KOPT-K1 (cell line): ENCODE results near the gene QRSL1.
"Not testable (repeated sequence)": the region's sequence is repeated elsewhere in the genome, so short reads cannot be mapped to it uniquely, and the experiment has no call there.

Source experiments
- H3K27ac ChIP-seq: fragments of 200-600 bp; sonication (generic); 2 replicates; pipeline ENCODE4 v1.5.1; 2016; ENCODE audit warnings: antibody characterized with exemption, mild to moderate bottlenecking, low read depth, low read length; ENCODE audit not compliant: poor library complexity, severe bottlenecking
- H3K36me3 ChIP-seq: fragments of 200-600 bp; sonication (generic); 2 replicates; pipeline ENCODE4 v1.5.1; 2017; ENCODE audit warnings: antibody characterized with exemption, mild to moderate bottlenecking, low read length, moderate library complexity; ENCODE audit not compliant: insufficient read depth
- H3K9me3 ChIP-seq: fragments of 200-600 bp; sonication (generic); 2 replicates; pipeline ENCODE4 v1.5.1; 2017; ENCODE audit warnings: antibody characterized with exemption, low read length, mild to moderate bottlenecking; ENCODE audit not compliant: insufficient read depth, poor library complexity, severe bottlenecking

The QRSL1 gene, protein sequence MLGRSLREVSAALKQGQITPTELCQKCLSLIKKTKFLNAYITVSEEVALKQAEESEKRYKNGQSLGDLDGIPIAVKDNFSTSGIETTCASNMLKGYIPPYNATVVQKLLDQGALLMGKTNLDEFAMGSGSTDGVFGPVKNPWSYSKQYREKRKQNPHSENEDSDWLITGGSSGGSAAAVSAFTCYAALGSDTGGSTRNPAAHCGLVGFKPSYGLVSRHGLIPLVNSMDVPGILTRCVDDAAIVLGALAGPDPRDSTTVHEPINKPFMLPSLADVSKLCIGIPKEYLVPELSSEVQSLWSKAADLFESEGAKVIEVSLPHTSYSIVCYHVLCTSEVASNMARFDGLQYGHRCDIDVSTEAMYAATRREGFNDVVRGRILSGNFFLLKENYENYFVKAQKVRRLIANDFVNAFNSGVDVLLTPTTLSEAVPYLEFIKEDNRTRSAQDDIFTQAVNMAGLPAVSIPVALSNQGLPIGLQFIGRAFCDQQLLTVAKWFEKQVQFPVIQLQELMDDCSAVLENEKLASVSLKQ

DNA sequence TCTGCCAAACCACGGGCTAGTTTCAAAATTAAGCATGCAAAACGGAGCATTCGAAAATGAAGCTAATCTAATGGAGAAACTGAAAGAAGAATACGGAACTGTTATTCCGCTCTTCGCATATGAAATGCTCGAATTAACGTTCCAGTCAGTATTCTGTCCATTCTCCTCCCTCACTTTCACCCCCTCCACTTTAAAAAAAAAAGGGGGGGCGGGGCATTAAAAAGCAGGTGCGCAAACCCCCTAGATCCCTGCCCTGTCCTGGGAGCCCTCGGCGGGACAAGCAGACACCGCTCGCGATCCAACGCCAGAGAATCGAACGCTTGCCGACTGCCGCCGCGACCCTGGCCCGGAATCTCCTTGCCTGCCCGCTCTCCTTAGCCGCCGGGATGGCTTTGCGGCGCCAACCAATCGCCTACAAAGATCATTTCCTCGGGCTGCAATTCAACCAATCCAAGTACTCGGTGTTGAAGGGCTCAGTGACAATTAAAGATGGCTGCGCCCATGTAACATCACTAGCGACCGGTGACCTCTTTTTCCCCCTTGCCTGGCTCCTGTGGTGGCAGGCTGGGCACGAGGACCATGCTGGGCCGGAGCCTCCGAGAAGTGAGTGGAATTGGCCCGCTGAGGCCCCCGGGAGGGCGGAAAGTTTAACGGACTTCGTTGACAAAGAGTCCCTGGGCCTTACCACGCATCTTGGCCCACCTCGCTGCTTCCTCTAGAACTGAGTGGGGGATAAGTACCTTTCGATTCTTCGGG, at the start of gene QRSL1, which contains the start of gene RTN4IP1:
Gene QRSL1 (plus strand): TSS at position 476 of the 756 bp plus-strand sequence. CDS start 104 bp downstream, at position 580.
Gene RTN4IP1 (minus strand): TSS at position 396 of the 756 bp plus-strand sequence. CDS start 477 bp downstream, outside the sequence.
- no peaks in the 10 kb centered on the region for H3K9me3 ChIP-seq
- H3K27ac ChIP-seq, result peak within 1 kb of the TSS; percentile 75
- H3K36me3 ChIP-seq, result no peaks in the 10 kb centered on the region

DNA sequence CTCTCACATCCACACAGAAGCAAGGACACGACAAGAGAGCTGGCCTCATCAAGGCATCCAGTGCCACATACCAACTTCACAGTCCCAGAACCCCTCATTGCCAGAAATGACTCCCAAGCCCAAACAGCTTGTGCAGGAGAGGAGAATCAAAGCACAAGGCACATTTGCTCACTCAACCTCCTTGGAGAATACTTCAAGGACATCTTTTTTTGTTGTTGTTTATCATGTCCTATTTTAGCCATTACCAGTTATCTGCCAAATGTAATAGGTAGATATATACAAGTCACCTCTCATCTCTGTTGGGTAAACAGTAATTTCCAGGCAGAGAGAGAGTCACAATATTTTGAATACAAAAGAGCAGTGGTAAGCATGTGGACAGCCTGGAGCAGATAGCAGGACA, 47.9 kb upstream of the QRSL1 start:
- Histone ChIP-seq H3K27ac (no peak overlapping the region), H3K36me3 (peaks cover 8% of the 10 kb centered on the region), H3K9me3 (no peaks in the 10 kb centered on the region)

DNA sequence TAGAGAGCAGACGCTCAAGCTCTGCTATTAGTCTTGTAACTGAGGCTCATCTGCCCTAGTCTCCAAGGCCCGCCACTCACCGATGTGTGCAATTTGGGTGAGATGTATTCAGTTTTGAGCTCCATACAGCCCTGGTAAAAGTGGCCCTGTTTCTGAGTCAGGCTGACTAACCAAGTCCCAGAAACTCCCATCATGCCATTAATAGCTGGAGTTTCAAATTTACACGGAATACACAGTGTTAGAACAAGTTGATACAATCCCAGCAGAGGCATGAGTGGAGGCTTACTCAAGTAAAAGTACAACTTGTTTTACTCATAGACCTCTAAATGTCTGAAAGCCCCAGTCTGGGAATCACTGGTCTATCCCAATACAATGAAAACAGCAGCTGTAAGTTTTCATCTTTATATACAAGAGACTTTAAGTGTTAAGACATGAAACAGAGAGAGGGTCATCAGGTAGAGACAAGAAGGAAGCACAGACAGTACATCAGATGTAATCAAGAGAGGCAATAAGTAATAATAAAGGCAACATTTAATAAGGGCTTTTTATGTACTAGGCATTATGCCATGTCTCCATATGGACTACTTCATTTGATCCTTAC, 42.5 kb upstream of the QRSL1 start:
- Histone ChIP-seq H3K27ac (no peak overlapping the region), H3K9me3 (no peaks in the 10 kb centered on the region), H3K36me3 (peaks cover 17% of the 10 kb centered on the region)

DNA sequence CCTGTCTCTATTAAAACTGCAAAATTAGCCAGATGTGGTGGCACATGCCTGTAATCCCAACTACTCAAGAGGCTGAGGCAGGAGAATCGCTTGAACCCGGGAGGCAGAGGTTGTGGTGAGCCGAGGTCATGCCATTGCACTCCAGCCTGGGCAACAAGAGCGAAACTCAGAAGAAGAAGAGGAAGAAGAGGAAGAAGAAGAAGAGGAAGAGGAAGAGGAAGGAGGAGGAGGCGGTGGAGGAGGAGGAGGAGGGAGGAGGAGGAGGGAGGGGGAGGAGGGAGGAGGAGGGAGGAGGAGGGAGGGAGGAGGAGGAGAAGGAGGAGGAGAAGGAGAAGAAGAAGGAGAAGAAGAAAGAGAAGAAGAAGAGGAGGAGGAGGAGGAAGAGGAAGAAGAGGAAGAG, 40.4 kb upstream of the QRSL1 start:
- not testable (repeated sequence) for H3K36me3 ChIP-seq, H3K9me3 ChIP-seq, H3K27ac ChIP-seq

DNA sequence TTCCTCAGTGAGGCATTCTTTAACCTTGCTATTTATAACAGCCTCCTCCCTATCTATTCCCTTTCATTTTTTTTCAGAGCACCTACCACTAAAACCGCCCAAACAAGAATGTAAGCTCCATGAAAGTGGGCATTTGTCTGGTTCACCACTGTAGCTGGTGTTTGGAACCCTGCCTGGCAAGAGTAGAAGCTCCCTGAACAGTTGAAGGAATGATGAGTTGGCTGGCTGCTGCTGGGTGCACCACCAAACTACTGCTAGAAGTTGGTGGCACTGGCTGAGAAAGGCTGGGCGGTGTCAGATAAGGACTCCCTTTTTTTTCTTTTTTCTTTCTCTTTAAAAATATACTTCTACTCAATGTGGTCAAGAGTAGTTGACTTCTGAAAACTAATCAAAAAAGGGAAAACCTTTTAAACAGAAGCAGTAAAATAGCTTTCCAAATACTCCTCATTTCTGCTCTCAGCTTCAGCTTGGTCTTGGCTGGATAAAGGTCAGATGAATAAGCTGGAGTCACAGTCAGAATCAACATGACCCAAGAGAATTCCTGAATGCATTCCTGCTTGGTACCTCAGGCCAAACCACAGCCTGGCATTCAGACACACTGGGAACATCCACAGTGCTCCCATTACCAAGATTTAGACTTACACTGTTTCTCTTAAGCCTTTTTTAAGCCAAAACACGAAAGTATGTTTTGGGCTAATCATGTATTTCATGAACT, 38.1 kb upstream of the QRSL1 start:
- Histone ChIP-seq H3K36me3 (peaks cover 9% of the 10 kb centered on the region; the same call in 1 of the 2 replicates), H3K27ac (no peak overlapping the region), H3K9me3 (no peaks in the 10 kb centered on the region)

DNA sequence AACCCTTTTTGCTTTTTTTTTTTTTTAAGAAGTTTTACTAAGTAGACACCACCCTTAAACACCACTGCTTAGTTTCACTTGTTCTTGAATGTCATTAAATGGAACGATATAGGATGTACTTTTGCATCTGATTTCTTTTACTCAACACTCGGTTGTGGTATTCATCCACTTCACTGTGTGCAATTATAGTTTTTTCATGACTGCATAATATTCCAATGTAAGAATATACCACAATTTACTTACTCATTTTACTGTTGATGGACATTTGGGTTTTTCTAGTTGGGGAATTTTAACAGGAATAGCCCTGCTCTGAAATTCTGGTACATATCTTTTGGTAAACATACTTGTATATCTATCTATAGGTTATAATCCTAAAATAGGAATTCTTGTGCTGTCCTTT, 29.9 kb upstream of the QRSL1 start:
- Histone ChIP-seq H3K27ac (no peak overlapping the region), H3K9me3 (no peaks in the 10 kb centered on the region), H3K36me3 (no peaks in the 10 kb centered on the region)

DNA sequence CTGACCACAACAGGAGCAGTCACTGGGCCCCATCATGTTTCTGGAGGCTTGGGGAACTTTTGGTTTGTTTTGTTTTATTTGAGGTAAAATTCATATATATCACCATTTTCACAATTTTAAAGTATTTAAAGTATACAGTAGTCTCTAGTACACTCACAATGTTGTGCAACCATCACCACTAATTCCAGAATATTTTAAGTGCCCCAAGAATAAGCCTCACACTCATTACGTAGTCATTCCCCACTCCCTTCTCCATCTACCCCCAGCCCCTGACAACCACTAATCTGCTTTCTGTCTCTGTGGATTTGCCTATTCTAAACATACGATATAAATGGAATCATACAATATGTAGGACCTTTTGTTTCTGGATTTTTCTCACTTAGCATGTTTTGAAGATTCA, 29.0 kb upstream of the QRSL1 start:
- Histone ChIP-seq H3K27ac (no peak overlapping the region), H3K36me3 (no peaks in the 10 kb centered on the region), H3K9me3 (no peaks in the 10 kb centered on the region)

DNA sequence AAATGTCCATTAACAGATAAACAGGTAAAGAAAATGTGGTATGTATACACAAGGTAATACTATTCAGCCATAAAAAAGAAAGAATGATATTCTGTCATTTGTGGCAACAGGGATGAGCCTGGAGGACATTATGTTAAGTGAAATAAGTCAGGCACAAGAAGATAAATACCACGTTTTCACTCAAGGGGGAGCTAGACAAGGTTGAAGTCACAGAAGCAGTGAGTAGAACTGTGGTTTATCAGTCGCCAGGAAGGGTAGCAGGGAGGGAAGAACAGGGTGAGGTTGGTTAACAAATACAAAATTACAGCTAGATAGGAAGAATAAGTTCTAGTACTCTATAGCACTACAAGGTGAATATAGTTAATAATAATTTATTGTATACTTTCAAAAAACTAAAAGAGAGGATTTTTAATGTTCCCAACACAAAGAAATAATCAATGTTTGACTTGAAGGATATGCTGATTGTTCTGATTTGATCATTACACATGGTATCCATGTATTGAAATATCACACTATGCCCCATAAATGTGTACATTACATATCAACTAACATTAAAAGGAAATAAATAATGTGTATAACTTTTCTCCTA, 21.2 kb upstream of the QRSL1 start:
- no peaks in the 10 kb centered on the region for H3K9me3 ChIP-seq
- H3K27ac ChIP-seq, result no peak overlapping the region
- H3K36me3 ChIP-seq, result no peaks in the 10 kb centered on the region

DNA sequence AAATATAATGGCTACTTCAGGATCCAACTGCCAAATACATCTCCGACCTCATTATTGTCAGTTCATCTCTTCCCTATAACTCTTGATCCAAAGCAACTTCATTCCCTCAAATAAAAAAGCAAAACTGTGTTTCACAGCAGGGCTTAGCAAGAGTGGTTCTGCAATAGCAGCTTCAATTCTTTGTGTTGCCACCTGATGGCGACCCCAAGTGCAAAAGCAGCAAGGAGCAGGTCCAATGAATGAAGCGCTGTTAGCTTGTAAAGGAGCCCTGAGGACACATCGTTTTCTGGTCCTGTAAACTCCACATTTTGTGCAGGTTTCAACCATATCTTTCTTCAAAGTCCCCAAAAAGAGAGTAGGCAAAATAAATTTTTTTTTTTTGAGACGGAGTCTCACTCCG, 19.7 kb upstream of the QRSL1 start:
- H3K36me3 ChIP-seq, result no peaks in the 10 kb centered on the region
- no peaks in the 10 kb centered on the region for H3K9me3 ChIP-seq
- no peak overlapping the region for H3K27ac ChIP-seq

DNA sequence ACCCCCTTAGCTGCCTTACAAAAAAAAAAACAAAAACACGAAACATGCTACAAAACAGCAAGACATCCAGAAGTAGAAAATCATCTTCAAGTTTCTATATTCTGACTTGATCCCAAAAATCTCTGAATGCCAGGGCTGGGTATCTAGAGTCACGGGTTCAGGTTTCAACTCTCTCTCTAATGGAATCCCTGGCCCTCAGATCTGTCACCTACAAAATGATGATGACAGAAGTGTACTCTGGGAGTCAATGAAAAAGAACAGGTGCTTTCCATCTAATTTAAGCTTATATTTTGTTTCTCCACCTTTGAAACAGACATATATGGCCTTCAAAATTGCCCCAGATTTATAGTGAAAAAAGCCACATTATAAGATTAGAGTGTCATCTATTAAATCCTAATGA, 18.3 kb upstream of the QRSL1 start:
- Histone ChIP-seq H3K36me3 (no peaks in the 10 kb centered on the region), H3K9me3 (no peaks in the 10 kb centered on the region), H3K27ac (no peak overlapping the region)

DNA sequence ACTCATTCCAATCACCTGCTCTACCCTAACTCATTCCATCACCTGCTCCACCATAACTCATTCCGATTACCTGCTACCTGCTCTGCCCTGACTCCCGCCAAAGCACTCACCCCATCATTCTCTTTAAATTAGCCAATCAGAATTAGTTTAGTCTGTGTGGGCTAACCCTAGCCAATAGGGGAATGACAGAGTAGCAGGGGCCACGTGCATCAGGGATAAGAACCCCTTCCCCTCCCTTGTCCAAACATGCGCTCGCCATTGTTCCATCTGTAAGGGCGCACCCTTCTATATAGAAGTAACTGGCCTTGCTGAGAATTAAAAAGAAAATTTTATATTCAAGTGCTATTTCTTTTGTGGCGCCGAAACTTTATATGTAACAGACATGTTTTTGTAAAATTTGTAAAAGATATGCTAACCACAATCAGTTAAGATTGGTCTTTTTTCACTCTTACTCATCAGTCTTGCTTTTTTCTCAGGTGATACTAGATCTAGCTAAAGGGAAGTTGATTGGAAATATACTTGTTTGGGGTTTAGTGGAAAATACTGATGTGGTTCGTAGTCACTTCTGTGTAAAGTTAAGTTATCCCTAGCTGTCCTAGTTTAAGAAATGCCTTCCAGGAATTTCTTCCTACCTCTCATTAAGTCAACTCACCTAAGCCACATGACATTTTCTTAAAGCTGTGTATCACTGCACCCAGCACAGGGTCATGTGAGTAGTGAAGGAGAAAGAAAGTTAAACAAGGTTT, 16.5 kb upstream of the QRSL1 start:
- no peaks in the 10 kb centered on the region for H3K36me3 ChIP-seq
- H3K27ac ChIP-seq, result no peak overlapping the region
- H3K9me3 ChIP-seq, result no peaks in the 10 kb centered on the region

DNA sequence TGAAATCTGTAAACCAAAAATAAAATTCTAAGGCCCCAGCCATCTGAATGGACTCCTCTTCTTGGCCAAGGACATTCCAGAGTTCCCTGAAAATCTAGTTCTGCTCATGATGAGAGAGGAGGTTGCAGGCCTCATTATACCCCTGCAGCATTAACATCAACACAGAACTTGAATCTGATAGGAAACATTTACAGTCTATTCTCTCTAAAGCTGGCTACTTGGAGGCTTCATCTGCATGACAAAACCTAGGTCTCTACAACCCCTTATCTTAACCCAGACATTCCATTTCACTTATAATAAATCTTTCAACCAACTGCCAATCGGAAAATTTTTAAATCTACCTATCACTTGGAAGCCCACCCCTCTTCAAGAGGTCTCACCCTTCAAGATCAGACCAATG, 15.8 kb upstream of the QRSL1 start:
- Histone ChIP-seq H3K36me3 (no peaks in the 10 kb centered on the region), H3K9me3 (no peaks in the 10 kb centered on the region), H3K27ac (no peak overlapping the region)

DNA sequence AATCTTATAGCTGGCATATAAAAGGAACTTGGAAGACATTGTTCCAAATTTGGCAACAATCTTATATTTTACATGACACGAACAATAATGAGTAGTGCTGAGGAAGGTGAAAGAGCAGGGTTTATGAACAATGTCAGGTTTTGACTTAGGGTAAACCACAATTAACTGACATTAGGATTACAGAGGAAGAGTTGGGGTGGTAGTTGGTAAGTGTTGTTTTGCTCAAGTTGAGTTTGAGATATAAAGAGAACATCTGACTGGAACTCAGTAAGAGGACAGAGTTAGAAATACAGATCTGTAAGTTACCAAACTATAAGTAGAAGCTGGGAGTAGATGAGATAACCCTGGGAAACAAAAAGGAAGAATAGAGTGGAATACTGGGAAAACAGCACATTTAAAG, 15.2 kb upstream of the QRSL1 start:
- Histone ChIP-seq H3K9me3 (no peaks in the 10 kb centered on the region), H3K36me3 (no peaks in the 10 kb centered on the region), H3K27ac (no peak overlapping the region)
